ENCODE results near the gene LHPP. TPM values are rescaled to one million over a fixed set of nuclear protein-coding genes. Genes with fewer than 3 reads are reported as not detected.
A peak's percentile ranks its signal among the peaks of the same experiment; 100 is the strongest.
"Not testable (repeated sequence)": the region's sequence is repeated elsewhere in the genome, so short reads cannot be mapped to it uniquely, and the experiment has no call there.

The LHPP gene
- total RNA-seq, 1 donor from 2014 or later = 22.9 TPM

DNA sequence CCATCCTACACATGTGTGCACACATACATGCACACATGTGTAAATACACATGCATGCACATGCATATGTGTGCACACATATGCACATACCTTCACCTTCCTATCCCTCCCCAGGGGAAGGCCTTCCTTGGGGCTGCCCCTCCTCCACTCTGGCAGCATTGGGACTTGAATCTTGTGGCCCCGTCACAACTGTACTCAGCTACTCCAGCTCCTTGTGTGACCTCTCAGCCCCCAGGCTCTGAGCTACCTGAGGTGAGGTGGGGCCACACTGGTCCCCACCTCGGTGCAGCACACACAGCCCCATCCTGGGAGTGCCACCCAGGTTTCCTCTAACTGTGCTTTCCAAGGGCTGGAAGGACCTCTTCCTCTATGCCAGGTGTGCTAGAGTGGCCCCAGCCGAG, 116.0 kb downstream of the LHPP start:
- peaks cover 3% of the 10 kb centered on the region for H3K9me3 Mint-ChIP-seq
- intact Hi-C loops (cut with micrococcal nuclease) = no loop called here
- ChIA-PET POLR2A (no interaction called here), CTCF (no interaction called here)
- peak overlapping the region; percentile 7 for H3K27ac Mint-ChIP-seq
- ATAC-seq (ENCODE audit: low read depth) = no peak
- peaks cover 22% of the 10 kb centered on the region for H3K4me1 Mint-ChIP-seq
- DNase-seq = no peak
- TF ChIP-seq, protein P1, sequence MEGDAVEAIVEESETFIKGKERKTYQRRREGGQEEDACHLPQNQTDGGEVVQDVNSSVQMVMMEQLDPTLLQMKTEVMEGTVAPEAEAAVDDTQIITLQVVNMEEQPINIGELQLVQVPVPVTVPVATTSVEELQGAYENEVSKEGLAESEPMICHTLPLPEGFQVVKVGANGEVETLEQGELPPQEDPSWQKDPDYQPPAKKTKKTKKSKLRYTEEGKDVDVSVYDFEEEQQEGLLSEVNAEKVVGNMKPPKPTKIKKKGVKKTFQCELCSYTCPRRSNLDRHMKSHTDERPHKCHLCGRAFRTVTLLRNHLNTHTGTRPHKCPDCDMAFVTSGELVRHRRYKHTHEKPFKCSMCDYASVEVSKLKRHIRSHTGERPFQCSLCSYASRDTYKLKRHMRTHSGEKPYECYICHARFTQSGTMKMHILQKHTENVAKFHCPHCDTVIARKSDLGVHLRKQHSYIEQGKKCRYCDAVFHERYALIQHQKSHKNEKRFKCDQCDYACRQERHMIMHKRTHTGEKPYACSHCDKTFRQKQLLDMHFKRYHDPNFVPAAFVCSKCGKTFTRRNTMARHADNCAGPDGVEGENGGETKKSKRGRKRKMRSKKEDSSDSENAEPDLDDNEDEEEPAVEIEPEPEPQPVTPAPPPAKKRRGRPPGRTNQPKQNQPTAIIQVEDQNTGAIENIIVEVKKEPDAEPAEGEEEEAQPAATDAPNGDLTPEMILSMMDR (IDR thresholded peaks at IDR 0.05) = no peak
- no peaks in the 10 kb centered on the region for H3K27me3 Mint-ChIP-seq
- H3K4me3 Mint-ChIP-seq = no peak overlapping the region
- peaks cover 8% of the 10 kb centered on the region for H3K36me3 Mint-ChIP-seq (ENCODE audit: low read depth)

DNA sequence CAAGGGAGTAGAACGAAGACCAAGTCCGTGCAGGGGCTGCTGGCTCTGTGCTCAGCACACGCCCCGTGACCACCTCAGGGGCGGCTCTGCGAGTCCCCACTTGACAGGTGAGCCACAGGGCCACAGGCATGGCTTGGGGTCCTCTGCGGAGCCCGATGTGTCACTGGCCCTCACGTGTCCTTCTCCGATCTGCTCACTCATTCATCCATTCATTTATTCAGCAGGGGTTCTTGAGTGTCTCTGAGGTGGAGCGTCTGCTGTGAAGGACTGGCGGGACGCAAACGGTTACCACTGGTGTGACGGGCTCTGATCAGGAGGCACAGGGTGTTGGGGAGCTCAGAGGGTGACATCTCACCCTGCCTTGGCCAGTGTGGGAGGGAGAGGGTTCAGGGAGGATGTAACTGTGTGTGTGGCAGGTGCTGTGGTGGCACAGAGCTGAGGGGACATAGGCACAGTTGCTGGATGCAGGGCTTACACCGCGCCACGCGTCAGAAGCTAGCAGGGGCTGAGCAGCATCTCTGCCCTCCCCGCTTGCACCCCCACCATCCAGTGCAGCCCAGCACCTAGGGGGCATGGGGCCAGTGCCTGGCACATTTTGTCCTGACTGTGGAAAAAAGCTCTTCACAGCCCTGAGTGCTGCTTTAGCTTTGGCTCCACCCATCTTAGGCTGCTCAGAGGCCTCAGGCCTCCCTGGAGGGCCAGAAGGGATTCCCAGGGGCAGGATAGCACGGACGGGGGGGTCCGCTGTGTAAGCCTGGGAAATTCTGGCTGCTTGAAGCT, 116.8 kb downstream of the LHPP start:
- TF ChIP-seq, protein P1 (IDR thresholded peaks at IDR 0.05) = no peak
- Mint-ChIP-seq H3K4me3 (no peak overlapping the region), H3K36me3 (ENCODE audit: low read depth) (peaks cover 8% of the 10 kb centered on the region), H3K27ac (no peak overlapping the region), H3K27me3 (no peaks in the 10 kb centered on the region), H3K4me1 (peaks cover 23% of the 10 kb centered on the region), H3K9me3 (peaks cover 3% of the 10 kb centered on the region)
- intact Hi-C loops (cut with micrococcal nuclease) = no loop called here
- POLR2A ChIA-PET = interaction anchor here (1.3 kb wide), 1 partner anchor 14 kb away, joined by 4 read pairs; no protein-coding TSS in a partner anchor
- ATAC-seq (ENCODE audit: low read depth) (peak; percentile 37), DNase-seq (no peak)
- CTCF ChIA-PET = no interaction called here

DNA sequence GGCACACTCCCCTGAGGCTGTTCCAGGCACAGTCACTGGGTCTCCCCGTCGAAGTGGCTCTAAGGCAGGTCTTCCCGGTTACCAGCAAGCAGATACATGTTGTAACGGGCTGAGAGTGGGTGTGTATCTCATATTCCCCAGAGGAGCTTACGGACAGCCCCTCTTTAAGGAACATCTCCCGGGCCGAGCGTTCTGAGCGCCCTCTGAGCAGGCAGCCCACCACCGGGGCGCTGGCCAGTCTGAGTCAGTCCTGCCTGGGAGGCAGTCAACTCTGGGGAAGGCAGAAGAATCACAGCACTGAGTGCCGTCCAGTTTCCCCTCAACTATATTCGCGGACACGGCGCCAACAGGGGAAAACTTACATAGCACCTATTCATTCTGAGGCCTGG, 117.4 kb downstream of the LHPP start:
- POLR2A ChIA-PET = interaction anchor here (1.3 kb wide), 1 partner anchor 13 kb away, joined by 4 read pairs; no protein-coding TSS in a partner anchor
- CTCF ChIA-PET = no interaction called here
- TF ChIP-seq, protein P1 (IDR thresholded peaks at IDR 0.05) = no peak
- H3K27me3 Mint-ChIP-seq = no peaks in the 10 kb centered on the region
- ATAC-seq (ENCODE audit: low read depth) = peak; percentile 21
- no peak for DNase-seq
- H3K4me1 Mint-ChIP-seq = peaks cover 25% of the 10 kb centered on the region
- no peak overlapping the region for H3K27ac Mint-ChIP-seq
- H3K4me3 Mint-ChIP-seq = no peak overlapping the region
- intact Hi-C loops (cut with micrococcal nuclease) = no loop called here
- peaks cover 3% of the 10 kb centered on the region for H3K9me3 Mint-ChIP-seq
- peaks cover 8% of the 10 kb centered on the region for H3K36me3 Mint-ChIP-seq (ENCODE audit: low read depth)

DNA sequence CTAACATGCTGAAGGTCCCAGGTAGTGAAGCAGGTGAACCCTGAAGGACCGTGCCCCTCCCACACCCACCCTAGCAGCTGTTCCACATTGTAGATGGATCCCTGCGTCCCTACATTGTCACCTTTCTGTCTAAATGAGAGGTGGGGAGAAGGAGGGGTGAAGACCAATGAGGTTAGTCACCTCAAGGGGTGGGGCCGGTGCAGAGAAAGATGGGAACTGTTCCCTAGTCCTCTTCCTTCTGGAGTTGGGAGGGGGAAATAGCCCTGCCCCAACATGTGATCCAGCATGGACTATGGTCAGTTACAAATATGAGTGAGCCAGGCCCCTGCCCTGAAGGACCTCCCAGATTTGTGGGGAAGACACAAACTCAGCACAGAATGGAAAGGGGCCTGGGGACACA, 124.5 kb downstream of the LHPP start:
- Mint-ChIP-seq H3K27ac (peak overlapping the region; percentile 88), H3K27me3 (no peaks in the 10 kb centered on the region)
- TF ChIP-seq, protein P1 (IDR thresholded peaks at IDR 0.05) = no peak

DNA sequence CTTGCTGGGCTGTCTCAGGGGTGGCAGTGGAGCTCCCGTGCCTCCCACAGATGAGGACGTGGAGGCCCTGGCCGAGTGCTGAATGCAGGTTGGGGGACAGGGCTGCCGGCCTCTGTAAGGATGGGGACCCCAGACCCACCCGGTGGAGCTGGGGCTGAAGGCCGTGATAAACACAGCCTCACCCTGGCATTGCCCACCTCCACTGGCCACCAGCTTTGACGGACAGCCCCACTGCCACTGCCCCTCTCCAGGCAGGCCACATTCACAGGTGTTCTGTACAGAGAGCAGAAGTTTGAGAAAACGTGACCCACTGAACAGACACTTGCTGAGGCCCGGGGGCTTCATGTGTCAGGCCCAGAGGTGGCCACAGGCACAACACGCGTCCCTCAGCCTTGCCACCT, 126.2 kb downstream of the LHPP start:
- TF ChIP-seq, protein P1 (IDR thresholded peaks at IDR 0.05) = no peak
- Mint-ChIP-seq H3K9me3 (no peaks in the 10 kb centered on the region), H3K36me3 (ENCODE audit: low read depth) (peaks cover 1% of the 10 kb centered on the region), H3K4me3 (no peak overlapping the region), H3K27me3 (no peaks in the 10 kb centered on the region), H3K4me1 (peaks cover 57% of the 10 kb centered on the region), H3K27ac (no peak overlapping the region)
- CTCF ChIA-PET = interaction anchor here (0.7 kb wide), 1 partner anchor 238 kb away, joined by 3 read pairs; no protein-coding TSS in a partner anchor
- intact Hi-C loops (cut with micrococcal nuclease) = loop anchor here (1.0 to 5.0 kb wide), 4 partner anchors 13 to 47 kb away; no protein-coding TSS in a partner anchor
- POLR2A ChIA-PET = interaction anchor here (0.9 to 3.9 kb wide), 11 partner anchors 11 to 153 kb away, joined by 3 to 35 read pairs (median 4); no protein-coding TSS in a partner anchor
- DNase-seq (peak; percentile 19), ATAC-seq (ENCODE audit: low read depth) (peak; percentile 26)

More for the DNA sequence above, 124.5 kb downstream of the LHPP start:
- Mint-ChIP-seq H3K4me3 (peak overlapping the region; percentile 44), H3K36me3 (ENCODE audit: low read depth) (peaks cover 4% of the 10 kb centered on the region), H3K9me3 (no peaks in the 10 kb centered on the region), H3K4me1 (peaks cover 48% of the 10 kb centered on the region)
- DNase-seq (no peak), ATAC-seq (ENCODE audit: low read depth) (no peak)
- ChIA-PET POLR2A (interaction anchor here (0.7 to 1.3 kb wide), 4 partner anchors 36 to 157 kb away, joined by 3 read pairs; no protein-coding TSS in a partner anchor), CTCF (no interaction called here)
- intact Hi-C loops (cut with micrococcal nuclease) = loop anchor here (2.0 to 5.0 kb wide), 3 partner anchors 17 to 45 kb away; no protein-coding TSS in a partner anchor

DNA sequence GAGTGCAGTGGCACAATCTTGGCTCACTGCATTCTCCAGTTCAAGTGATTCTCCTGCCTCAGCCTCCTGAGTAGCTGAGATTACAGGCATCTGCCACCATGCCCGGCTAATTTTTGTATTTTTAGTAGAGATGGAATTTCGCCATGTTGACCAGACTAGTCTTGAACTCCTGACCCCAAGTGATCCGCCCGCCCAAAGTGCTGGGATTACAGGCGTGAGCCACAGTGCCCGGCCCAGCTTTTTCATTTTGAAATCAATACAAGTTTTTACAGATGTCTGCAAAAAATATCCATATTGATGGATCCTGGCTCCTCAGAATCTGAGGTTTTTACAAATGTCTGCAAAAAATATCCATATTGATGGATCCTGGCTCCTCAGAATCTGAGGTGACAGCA, 126.7 kb downstream of the LHPP start:
- H3K36me3 Mint-ChIP-seq (ENCODE audit: low read depth); H3K27ac Mint-ChIP-seq; H3K9me3 Mint-ChIP-seq; DNase-seq; H3K27me3 Mint-ChIP-seq; CTCF ChIA-PET; ATAC-seq (ENCODE audit: low read depth): not testable (repeated sequence)
- Mint-ChIP-seq H3K4me1 (peaks cover 57% of the 10 kb centered on the region), H3K4me3 (peak overlapping the region; percentile 19)
- intact Hi-C loops (cut with micrococcal nuclease) = loop anchor here (5.0 kb wide), 1 partner anchor 39 kb away; no protein-coding TSS in a partner anchor
- POLR2A ChIA-PET = interaction anchor here (0.9 to 3.9 kb wide), 11 partner anchors 11 to 153 kb away, joined by 3 to 35 read pairs (median 4); no protein-coding TSS in a partner anchor

All from activated B cell treated with CpG ODN at 0.5 μM for 24 hours (primary cell).